COLO668 (cell line): ENCODE data around the gene KAZN.

Experiments
- DNase-seq: peaks from one replicate; lab custom pipeline; 2025; ENCODE audit not compliant: unreplicated experiment; lab: John Stamatoyannopoulos, UW

KAZN gene

GRCh38 chr1:14784790-14785773, 186.6 kb downstream of the KAZN start:
- no peak for DNase-seq

- DNase-seq, result no peak
Measured at GRCh38 chr1:14786109-14786675, 187.7 kb downstream of the KAZN start.

DNA sequence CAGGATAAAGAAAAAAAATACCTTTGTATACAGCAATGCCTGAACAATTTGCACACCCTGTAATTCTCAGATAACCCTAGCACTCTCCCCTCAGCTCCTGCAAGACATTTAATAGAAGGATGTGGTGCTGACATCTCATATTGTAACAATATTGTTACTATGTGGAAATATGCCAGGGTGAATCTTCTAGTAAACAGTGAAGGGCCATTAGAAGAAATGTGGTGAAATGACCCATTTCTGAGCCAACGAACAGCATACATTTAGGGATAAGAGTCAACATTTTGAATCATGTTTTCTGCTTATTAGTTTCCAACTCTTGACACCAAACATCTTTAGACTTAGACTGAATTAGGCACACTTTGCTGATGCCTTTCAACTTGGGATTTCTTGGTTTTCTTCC, 188.2 kb downstream of the KAZN start:
- no peak for DNase-seq

- DNase-seq, result no peak
Measured at GRCh38 chr1:14787604-14788003, 189.1 kb downstream of the KAZN start.

DNA sequence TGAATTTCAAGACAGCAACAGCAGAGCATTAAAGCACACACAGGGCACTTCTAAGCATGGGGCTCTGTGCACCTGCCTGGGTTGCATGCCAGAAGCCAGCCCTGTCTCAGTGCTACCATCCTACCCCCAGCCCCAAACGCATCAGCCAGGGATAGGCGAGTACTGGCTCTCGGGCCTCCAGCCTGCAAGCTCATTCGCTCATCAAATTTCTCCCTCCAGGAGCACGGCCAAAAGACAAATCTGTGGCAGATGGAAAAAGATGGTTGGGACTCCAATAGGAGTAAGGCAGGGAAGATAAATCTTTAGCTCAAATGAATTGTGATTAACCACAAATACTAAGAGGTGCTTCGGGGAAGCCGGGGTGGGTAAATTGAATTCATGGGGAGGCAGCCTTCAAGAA, 189.6 kb downstream of the KAZN start:
- DNase-seq, result no peak

DNA sequence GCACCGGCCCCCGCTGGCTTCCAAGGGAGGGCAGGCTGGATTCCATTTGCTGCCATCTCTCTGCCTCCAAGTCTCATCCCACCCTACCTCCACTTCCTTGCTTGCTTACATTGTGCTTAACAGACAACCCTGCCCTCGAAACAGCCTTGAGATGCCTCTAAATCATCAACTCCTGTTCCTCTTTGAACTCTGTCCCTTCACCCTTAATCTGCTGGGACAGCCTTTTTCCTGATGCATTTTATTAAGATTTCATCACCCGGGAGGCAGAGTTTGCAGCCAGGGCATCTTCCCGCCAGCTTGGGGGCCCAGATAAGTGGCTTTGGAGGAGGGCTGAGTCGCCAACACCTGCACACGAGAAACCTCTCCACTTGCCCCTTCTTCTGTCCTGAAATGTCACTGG, 192.5 kb downstream of the KAZN start:
- DNase-seq, result no peak

DNA sequence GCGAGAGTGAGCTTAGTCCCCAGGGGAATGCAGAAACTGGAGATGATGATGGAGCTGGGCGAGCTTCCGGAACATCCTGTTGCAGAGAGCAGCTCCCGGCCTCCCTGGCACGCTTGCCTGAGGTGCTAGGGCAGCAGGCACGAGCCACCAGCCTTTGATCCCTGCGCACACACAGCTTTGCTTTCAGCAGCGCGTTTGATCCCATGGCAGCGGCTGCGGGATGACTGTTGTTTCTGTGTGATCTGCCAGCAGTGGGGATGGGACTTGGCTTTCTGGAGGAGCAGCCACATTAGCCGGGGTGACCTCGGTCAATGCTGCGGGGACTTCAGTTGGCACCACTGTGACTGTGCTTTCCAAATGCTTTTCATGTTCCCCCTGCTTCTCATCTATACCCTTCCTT, 193.2 kb downstream of the KAZN start:
- DNase-seq, result no peak

GRCh38 chr1:14794136-14794768, 195.8 kb downstream of the KAZN start:
- no peak for DNase-seq

GRCh38 chr1:14794906-14795305, 196.4 kb downstream of the KAZN start:
- DNase-seq, result no peak

DNA sequence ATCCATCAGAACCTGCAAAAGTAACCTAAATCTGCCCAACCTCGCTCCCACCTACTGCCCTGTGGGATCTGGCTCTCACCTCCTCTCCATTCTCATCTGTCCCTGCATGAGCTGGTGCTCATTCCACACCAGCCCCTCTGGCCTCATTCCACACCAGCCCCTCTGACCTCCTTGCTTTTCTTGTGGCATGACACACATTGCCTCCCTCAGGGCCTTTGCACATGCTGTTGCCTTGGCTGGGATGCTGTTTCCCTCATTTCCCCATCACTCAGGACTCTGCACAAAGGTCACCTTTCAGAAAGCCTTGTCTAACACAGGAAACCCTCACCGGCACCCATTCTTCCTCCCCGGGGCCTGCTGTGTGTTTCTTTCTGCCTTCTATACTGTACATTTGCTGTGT, 197.1 kb downstream of the KAZN start:
- no peak for DNase-seq

DNA sequence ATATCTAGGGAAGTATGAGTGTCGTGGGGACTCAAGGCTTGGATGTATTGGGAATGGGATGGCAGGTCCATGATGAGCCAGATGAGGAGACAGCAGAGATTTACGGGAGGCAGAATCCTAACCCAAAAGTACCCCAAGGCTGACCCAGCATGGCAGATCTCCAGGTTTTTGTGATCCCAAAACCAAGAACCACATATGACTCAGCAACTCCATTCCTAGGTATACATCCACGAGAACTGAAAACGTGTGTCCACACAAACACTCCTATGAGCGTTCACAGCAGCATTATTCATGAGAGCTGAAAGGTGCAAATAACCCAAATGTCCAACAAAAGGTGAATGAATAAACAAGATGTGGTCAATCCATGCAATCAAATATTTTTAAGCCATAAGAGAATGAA, 201.5 kb downstream of the KAZN start:
- no peak for DNase-seq

DNA sequence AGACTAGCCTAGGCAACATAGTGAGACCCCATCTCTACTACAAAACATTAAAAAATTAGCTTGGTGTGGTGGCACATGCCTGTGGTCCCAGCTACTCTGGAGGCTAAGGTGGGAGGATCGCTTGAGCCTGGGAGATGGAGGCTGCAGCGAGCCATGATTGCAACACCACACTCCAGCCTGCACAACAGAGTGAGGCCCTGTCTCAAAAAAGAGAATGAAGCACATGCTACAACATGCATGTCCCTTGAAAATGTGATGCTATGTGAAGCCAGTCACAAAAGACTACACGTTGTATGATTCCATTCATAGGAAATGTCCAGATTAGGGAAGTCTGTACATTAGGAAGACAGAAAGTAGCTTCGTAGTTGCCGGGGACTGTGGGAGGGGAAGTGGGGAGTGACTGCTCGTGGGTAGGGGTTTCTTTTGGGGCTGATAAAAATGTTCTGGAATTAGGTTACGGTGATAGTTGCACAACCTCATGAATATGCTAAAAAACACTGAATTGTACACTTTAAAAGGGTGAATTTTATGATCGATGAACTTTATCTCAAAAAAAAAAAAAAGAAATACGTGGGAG, 202.1 kb downstream of the KAZN start:
- DNase-seq, result no peak

- DNase-seq, result no peak
Measured at GRCh38 chr1:14803002-14803789, 204.7 kb downstream of the KAZN start.

DNA sequence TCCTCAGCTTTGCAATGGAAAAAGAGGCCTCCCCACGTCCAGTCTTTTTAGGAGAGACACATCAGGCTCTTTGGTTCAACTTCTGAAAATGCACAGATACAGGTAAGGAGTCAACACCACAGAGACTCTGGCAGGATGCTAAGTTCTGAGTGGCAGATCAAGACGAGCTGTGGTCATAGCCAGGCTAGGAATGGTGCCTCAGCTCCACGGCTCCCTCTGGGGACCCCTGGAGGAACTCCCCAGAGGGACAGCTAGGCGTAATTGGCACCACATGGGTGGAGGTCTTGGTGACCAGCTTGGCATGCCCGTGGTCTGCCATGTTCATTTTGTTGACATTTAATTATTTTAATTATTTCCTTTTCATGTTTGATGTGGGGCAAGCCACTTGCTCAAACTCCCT, 206.1 kb downstream of the KAZN start:
- DNase-seq, result peak; percentile 27

DNA sequence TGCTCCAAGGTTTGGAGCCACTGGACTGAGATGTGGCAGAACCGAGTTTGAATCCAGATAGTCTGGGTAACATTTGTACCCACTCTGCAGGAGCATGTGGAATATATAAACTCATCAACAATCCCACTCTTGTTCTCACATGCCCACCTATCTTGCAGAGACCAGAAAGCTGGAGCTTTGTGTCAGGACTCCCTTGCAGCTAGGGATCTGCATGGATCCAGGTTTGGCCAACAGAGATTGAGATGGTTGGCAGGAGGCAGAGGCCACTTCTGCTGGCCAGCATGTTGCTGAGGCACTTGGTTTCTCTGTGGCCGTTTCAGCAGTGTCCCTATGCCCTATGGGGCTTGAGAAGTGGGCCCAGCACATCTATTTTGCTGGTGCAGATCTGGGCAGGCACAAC, 208.3 kb downstream of the KAZN start:
- DNase-seq, result no peak

GRCh38 chr1:14808768-14809167, 210.3 kb downstream of the KAZN start:
- no peak for DNase-seq

DNA sequence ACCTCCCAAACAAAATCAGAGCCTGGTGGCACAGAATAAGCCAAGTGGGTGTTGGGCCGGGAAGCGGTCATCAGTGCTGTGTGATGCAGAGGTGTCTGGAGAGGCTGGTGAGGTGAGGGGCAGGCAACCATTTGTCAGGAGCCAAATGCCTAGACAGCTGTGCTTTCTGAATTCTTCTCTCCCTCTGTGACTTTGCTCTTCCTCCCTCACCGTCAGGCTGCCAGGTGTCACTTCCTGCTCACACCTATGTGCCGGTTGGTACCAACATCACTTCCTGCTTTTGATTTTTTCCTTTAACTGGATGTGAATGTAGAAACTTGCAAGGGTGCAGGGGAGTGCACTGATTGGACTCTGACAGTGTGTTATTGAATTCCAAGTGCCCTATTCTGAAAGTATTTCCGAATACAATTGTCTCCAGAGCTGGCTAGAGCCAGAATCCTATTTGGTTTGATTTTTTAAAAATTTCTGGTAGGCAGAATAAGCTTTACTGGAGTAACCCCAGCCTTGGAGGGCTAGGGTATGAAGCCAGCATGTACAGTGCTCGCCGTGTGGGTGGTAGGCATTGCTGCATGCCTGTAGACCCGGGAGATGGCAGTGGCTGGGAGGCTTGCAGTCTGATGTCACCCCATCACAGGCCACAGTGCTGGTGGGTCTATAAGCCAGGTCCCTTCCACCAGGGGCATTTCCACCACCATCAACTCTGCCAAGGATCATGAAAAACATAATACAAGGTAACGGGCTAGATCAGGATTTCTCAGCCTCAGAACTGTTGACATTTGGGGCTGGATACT, 210.9 kb downstream of the KAZN start:
- no peak for DNase-seq

DNA sequence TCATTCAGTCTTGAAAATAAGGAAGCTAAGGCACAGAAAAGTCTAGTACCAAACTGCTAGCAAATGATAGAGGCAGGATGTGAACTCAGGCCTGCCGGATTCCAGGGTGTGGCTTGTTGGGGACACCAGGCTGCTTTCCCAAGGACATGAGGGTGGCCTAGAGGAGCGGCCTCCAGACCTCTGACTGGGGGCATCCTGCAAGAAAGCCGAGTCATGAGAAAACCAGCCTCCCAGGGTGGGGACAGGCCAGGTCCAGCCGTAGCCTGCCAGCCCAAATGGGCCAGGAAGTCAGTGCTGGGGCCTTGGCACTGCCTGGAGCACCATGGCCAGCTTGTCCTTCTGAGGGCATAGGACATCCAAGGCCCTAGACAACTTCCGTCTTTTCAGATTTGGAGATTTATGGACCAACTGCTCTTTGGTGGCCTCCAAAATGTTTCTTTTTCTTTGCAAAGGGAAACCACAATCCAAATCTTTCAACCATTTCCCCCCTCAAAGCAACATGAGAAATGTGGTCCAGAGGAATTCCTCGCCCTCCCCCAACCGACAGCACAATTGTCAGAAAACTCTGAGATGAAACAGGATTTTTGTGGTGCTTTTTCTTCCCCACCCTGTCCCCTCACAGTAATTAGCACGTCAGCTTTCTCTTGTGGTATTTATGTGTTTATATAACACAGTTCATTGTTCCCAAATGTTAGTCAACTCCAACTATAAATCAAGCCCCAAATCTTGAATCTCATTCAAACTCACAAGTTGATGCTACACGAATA, 212.3 kb downstream of the KAZN start:
- DNase-seq, result no peak

DNA sequence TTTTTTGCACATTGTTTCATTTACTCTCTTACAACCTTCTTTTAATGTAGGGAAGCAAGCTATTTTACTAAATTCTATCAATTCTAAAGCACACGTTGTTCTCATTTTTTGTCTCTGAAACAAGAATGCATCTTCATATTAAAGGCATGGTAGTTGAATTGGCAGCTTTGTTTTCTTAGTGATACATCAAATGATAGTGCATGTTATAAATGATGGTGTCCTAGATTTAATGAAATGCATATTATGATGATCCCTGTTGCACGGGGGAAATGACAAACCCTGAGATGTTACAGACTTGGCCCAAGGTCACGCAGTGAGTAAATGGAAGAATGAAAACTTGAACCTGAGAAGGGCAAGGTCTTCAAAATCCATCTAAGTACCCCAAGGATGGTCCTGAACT, 213.1 kb downstream of the KAZN start:
- DNase-seq, result no peak
